Heart left ventricle (tissue), 13 donors: ENCODE data around the gene SSBP4.

Source experiments
- CTCF ChIP-seq, 12 donors: fragments of 200-600 bp; sonication (generic) in 4 of 12; IDR thresholded peaks; one replicate each; pipeline versions ENCODE4 v1.5.0 to v1.8.0; 2018 to 2022; ENCODE audit warnings: antibody characterized with exemption in 12 of 12, mild to moderate bottlenecking in 5 of 12
- POLR2A ChIP-seq, 2 donors: fragments of 450-650 bp; IDR thresholded peaks; one replicate each; pipeline ENCODE4 v1.6.1; 2017; ENCODE audit warnings: antibody characterized with exemption in 2 of 2, mild to moderate bottlenecking in 2 of 2, moderate library complexity in 2 of 2
- donor health status: ischemic (EF 13 %, LVEDD 7.1; RV severe dilation, severe dysfunction).
- donor health status: DM: no; HTN: yes; CAD: no.
- donor health status: DM: no; HTN: no; CAD: no.
- donor health status: ischemic (EF 25% LVEDD 6.9; RV normal size, moderate dysfunction).
- donor health status: ischemic (EF 25% LVEDD 5.7; RV mildly dilated, moderate dysfunction).
- donor health status: ischemic (EF 35%, LVEDD 5.7; RV mildly dilated, moderate dysfunction).
- donor health status: nonischemic (EF 11% LVEDD 7.7; RV severe dilation, severe dysfunction).
- donor health status: DM: yes; HTN: yes; CAD: no.
- donor health status: PGD.
- donor health status: ischemic (EF 29% LVEDD 5.4; RV normal size, mild dysfunction).
- donor health status: nonischemic (EF 23%, LVEDD 6.1; RV moderate dilation, normal function).

DNA sequence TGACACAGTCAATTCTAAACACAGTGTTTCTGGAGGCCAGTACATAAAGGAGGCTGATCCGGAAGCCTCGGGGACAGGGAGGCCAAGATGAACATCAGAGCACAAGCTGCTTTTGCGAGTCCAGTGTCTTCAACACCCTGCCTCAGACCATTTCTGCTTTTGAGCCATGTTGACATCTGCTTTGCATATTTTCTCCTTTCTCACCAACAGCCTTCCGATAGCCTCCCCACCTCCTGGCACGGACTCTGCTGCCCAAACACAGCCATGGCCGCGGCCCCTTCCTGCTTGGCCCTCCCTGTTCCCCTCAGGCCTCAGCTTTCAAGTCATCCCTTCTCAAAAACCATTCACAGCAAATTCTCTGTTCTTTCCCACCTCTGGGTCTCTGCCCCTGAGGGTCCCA lies 25.4 kb upstream of the SSBP4 start:
- TF ChIP-seq CTCF (IDR thresholded peaks at IDR 0.05) (no peak), POLR2A (IDR thresholded peaks at IDR 0.05) (no peak)
